ENCODE data around the gene ACBD6. TPM values are rescaled to one million over a fixed set of nuclear protein-coding genes. Genes with fewer than 3 reads are reported as not detected.
A peak's percentile ranks its signal among the peaks of the same experiment; 100 is the strongest.

The ACBD6 gene
- polyA plus RNA-seq, 4 donors: 68.1 to 85.1 (median 73.4) TPM

DNA sequence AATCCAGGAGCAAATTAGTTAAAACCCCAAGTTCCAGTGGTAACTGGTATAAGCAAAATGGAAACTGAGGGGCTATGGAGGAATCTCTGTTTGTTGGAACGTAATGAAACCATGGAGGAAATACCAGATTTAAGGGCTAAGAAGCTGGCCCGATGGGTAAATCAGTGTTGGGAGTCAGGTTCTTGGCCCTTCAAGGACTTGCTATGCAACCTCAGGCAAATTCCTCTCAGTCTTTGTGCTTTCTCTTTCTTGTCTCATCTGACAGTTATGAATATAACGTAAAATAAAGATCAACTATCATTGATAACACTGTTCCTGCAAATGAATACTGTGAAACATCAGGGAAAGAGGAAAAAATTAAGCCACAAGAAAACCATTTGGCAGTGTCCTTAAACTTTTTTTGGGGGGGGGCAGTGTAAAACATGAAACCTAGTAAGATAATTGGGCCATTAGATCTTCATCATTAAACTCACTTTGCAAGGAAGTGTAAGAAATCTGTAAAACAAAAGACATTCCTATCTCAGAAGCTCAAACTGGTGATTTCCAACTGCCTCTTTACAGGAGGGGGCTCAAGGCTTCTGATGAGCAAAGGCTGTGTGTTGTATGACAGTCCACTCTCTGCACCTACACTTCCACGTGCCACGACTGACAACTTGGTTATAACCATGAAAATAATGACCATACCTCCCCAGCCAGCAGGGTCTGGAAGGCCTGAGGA lies 224.7 kb downstream of the ACBD6 start:
- DNase-seq (ENCODE audit: low read depth in 4 of 4, low spot score in 2 of 4): no peak

DNA sequence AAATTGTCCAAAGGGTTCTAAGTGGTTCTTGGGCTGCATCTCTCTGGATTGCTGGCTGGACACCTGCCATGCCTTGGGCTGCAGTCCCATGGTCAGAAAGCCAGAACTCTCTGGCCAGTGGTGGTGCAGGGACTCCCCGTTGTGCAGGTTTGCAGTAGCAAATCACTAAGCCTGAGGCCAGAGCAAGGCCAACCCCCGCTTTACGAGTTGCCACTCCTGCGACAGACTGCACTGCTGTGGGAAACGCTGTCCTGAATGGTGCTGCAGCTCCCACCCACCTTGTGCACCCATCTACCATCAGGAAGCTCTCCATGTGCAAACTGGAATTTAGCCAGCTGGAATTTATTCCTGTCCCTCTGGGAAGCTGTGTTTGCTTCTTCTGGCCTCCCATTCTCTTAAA lies 226.7 kb downstream of the ACBD6 start:
- DNase-seq (ENCODE audit: low read depth in 4 of 4, low spot score in 2 of 4): no peak

DNA sequence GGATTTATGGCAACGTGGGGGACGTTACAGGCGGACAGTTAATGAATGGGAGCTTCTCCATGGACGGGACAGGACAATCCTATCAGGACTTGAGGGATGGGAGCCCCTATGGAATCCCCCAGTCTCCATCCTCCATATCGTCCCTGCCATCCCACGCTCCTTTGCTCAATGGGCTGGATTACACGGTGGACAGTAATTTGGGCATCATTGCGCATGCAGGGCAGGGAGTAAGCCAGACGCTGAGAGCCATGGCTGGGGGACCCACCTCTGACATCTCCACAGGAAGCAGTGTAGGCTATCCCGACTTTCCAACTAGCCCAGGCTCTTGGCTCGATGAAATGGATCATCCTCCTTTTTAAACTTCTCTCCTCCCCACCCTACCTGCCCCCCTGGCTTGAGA lies 228.2 kb downstream of the ACBD6 start:
- DNase-seq (ENCODE audit: low read depth in 4 of 4, low spot score in 2 of 4): no peak

DNA sequence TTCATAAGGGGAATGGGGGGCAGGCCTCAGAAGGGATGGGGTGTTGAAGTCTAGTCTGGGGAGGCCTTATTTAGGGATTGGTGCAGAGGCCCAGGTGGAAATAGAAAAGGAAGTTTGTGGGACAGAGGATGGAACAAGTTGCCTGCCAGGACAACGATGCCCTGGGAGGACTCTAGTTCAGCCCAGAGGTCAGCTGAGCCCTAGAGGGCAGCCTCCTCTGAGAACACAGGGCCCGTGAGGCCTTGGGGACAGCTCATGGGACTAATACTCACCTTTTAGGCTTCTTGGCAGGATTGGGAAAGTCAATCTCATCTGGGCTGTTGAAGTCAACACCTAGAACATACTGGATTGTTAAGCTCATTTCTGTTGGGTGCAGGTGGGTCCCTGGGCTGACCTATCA lies 229.3 kb downstream of the ACBD6 start:
- no peak for DNase-seq (ENCODE audit: low read depth in 4 of 4, low spot score in 2 of 4)

DNA sequence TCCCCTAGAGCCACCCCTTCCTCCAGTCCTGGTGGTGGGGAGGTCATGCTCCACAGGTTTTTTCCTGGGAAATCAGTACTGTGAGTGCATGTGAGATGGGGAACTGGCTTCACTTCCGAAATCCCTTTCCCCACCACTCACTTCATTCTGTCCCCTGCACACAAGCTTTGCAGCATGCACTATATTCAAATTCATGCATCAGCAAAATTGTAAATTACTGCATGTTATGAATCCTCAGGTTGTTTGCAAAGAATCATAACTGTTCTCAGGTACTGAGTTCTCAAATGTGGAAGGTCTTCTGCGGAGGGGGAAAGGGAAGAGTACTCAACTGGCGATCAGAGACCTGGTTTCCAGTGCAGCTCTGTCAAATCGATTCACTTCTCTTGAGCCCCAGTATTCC lies 230.0 kb downstream of the ACBD6 start:
- DNase-seq (ENCODE audit: low read depth in 4 of 4, low spot score in 2 of 4): no peak

DNA sequence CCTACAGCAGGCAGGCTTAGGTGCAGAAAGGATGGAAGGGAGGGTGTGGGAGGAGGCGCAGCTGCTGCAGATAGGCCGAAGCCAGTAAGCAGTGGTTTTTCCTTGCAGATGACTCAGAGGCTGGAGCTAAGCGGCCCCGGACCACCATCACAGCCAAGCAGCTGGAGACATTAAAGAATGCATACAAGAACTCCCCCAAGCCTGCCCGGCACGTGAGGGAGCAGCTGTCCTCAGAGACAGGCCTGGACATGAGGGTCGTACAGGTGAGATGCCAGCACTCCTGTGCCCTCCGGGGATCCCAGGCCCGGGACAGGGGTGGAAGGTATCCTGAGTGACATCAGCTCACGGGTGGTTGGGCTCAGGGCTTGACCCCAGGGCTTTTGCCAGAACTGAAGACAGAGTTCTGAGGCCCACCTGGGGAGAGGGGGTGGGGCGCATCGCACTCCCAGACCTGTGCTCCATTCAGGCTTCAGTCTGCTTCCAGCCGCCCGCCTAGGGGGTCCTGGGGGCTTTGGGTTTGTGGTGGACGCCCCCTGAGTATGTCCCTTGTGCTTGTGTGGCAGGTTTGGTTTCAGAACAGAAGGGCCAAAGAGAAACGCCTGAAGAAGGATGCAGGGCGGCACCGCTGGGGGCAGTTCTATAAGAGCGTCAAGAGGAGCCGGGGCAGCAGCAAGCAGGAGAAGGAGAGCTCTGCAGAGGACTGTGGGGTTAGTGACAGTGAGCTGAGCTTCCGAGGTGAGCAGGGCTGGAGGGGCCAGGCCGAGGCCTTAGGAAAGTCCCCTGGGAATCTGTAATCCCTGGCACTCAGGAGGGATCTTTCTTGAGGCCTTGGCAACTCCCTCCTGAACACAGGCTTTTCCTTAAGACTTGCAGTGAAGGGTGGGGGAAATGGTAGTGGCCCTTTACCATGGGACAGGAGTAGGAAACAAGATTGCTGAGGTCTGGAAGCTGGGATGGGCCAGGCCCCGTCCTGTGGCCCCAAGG lies 230.8 kb downstream of the ACBD6 start:
- peak in 1 of 4 donors; percentile 28 for DNase-seq (ENCODE audit: low read depth in 4 of 4, low spot score in 2 of 4)

DNA sequence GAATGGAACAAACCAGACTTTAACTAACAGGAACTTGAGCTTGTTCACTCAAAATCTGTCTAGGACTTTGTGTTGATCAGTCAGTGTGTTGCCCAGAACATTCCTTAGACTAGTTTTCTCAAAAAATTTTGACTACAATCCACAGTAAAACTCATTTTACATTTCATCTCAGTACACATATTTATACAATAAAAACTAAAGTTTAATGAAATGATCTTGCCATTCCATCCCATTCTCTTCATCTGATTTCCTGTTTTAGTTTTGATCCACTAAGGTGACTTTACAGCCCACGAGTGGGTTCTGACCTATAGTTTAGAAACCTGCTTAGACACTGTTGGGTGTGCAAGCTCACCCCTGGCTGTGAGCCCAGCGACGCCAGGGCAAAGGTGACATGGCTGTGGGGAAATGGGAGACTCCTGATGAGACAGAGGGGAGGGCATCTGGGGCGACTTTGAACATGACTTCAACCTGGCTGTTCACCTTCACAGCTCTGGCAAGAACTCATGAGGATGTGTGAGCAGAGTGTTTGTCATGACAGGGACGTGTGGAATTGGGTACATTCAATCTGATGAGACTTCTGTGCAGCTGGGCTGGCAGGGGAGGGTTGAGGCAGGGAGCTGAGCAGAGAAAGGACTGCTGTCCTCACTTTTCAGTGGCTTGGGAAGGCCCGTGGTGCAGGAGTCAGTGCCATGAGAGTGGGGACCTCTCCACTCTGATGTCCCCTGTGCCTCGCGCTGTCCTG lies 231.7 kb downstream of the ACBD6 start:
- no peak for DNase-seq (ENCODE audit: low read depth in 4 of 4, low spot score in 2 of 4)

DNA sequence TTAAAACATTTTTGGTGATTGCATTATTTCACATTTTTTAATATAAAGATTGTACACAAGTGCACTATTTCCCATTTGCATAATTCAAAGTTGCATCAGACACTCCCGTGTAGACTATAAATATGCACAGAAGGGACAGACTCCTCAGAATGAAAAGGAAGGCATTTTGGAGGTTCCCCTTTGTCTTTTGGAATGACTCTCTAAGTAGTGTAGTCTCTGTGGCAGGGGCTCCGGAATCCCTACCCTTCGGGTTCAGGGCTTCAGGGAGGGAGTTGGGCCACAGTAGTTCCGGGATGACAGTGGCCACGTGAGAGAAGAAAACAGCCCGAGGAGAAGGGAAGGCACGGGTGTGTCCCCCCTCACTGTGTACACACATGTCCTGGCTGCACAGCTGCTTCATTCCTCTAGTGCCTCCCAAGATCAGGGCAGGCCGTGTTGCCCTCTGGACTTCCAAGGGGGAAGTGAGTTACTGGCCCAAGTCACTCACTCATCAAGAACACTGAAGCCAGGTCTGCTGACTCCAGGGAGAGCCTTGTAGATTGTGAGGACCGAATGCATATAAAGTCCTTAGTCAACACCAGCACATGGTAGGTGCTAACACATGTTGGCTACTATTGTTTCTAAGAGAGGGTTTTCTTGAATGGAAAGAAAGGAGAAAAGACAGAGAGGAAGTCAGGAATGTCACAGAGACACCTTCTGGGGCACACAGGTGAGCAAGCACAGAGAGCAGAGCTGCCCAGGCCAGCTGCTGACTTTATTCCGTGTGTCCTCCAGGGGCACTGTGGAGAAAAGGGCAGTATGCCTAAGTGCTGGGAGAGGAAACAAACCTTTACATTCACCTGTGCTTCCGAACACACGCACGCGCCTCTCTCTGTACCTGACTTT lies 232.5 kb downstream of the ACBD6 start:
- no peak for DNase-seq (ENCODE audit: low read depth in 4 of 4, low spot score in 2 of 4)

DNA sequence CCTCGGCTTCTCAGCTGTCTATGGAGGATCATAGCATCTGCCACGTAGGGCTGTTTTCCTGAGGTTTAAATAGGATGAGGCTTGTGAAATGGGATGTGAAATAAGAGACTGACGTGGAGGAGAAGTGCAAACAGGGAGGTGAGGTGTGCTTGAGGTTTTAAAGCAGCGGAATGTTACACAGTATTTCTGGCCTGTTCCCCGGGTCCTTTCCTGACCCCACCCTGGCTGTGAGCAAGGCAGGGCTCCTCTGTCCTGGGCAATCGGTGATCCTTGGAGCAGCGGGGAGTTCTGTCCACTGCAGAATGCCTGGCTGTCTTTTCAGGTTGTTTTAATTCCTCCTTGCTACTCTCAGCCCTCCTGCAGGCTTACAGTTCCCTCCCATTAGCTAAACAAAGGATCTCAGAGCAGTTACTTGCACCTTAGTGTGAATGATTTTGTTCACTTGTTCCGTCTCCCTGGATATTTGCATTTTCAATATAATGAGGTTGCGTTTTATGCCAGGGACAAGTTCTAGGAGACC lies 233.8 kb downstream of the ACBD6 start:
- DNase-seq (ENCODE audit: low read depth in 4 of 4, low spot score in 2 of 4): no peak

DNA sequence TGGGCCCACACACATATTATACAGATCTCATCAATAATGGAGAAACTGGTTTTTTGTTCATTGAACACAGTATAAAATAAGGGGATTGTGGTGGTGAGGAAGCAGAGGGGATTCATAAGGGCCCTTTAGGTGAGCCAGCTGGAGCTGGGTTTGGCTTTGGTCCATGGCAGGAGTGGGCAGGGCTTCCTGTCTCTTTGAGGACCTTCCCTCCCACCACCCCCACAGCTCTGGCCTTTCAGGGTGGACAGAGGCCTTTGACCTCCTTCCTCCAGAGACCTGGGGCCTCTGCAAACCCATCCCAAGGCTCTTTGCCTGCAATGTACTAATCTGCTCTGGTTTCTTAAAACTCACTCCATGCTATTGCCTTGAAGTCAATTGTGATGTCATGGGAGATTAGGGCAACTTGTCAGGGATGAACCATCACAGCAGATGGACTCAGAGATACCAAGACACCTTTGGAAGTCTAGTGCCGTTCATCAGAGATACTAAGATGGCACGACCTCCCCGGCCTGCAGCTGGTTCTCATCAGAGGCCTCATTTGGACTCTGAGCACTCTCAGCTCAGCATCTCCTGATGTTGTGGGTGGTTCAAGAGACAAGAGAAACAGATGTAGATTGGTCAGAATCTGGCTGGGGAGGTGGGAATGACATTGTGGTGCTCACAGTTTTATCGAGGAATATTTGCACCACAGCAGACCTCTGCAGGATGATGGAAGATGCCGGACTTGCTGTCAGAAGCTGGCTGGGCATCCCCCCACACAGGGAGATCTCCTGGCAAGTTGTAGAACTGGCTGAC lies 234.4 kb downstream of the ACBD6 start:
- no peak for DNase-seq (ENCODE audit: low read depth in 4 of 4, low spot score in 2 of 4)

DNA sequence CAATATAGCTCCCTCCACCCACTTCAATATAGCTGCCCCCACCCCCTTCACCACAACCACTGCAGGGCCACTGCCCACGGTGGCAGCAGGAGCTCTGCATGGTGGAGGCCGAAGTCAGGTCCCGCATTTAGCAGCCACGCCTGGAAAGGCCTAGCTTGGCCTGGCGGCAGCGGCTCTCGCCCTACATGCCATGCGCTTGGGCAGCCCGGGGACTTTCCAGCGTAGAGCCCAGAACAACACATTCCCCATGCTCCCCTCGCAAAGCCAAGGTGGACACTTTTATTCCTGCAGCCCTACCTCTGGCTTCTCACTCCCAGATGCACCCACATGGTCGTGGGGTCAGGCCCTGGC lies 235.2 kb downstream of the ACBD6 start:
- DNase-seq (ENCODE audit: low read depth in 4 of 4, low spot score in 2 of 4): no peak

DNA sequence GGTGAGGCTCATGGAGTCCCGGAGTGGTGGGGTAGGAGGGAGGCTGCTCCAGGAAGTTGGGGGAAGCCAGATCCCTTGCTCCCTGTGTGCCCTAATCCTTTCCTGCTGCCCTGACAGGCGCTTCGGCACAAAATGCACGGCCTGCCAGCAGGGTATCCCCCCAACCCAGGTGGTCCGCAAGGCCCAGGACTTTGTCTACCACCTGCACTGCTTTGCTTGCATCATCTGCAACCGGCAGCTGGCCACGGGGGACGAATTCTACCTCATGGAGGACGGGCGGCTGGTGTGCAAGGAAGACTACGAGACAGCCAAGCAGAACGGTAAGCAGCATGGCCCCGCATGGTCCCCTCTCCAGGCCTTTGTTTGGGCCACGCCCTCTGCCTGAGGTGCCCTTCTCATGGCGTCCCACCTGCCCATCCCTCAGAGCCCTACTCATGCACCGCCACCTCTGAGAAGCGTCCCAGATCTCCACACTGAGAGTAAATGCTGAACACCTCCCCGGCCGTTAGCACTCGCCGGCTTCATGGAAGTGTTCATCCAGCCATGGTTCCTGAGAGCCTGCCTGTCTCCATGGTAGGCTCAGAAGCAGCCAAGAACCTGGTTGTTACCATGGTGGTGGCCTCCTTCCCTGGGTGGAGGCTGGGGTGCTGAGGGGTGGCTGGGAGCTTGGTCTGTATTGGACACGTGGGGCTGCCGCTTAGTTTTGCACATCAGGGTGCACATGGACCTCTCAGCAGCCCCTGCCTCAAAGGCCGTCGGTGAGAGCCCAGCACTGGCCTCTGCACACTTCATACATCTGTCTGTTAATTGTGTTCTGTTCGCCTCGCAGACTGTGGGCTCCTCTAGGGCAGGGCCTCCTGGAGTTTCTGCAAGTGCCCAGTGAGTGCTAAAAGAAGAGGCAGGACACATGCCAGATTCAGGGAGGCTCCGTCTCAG lies 235.8 kb downstream of the ACBD6 start:
- DNase-seq (ENCODE audit: low read depth in 4 of 4, low spot score in 2 of 4): no peak

DNA sequence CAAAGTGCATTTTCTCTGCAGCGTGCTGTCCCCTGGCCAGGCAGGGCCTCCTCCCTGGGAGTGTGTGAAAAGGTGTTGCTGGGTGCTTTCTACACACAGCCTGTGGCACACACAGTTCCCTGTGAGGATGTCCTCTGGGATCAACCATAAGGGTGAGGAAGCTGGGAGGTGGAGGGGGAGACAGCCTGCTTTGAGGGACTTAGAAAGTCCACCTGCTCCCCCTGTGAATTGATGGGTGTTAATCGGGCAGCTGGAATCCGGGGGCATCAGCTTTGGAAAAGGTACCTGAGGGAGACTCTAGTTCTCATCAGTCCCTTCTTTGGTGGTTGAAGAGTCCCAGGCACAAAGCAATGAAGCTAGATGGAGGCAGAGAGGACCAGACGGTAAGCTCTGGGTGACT lies 236.5 kb downstream of the ACBD6 start:
- no peak for DNase-seq (ENCODE audit: low read depth in 4 of 4, low spot score in 2 of 4)

DNA sequence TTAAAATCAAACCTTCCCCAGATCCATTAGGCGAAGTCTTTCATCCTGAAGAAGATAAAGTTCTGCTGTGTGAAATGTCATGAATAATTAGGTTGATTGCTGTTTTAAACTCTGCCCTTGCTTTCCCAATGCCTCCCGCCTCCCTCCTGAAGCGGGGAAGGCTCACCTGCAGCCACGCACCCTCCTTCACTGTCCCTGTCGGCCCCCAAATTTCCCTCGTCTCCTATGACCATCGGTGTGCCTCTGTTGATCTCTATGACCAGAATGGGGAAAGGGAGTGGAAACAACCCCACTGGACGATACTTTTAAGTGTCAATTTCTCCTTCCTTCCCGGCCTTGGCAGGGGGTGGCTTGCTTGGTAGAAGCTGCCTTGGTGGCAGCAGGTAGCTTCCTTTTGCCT lies 237.2 kb downstream of the ACBD6 start:
- DNase-seq (ENCODE audit: low read depth in 4 of 4, low spot score in 2 of 4): no peak

DNA sequence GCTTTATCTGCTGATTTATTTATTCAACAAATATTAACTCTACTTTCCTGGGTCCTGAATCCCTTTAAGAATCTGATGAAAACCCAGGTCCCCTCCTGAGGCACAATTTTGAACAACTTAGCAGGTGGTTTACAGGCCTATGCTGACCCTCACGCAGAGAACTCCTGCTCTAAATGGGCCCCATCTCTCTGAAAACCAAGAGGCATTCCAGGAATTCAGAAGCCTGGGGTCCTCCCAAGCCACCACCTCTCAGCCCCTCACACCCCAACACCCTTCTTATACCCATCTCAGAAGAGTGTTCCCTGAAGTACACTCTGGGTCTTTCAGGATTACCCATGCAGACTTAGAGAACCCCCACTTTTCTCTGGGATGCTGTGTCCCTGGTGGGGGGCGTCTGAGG lies 237.8 kb downstream of the ACBD6 start:
- DNase-seq (ENCODE audit: low read depth in 4 of 4, low spot score in 2 of 4): no peak

DNA sequence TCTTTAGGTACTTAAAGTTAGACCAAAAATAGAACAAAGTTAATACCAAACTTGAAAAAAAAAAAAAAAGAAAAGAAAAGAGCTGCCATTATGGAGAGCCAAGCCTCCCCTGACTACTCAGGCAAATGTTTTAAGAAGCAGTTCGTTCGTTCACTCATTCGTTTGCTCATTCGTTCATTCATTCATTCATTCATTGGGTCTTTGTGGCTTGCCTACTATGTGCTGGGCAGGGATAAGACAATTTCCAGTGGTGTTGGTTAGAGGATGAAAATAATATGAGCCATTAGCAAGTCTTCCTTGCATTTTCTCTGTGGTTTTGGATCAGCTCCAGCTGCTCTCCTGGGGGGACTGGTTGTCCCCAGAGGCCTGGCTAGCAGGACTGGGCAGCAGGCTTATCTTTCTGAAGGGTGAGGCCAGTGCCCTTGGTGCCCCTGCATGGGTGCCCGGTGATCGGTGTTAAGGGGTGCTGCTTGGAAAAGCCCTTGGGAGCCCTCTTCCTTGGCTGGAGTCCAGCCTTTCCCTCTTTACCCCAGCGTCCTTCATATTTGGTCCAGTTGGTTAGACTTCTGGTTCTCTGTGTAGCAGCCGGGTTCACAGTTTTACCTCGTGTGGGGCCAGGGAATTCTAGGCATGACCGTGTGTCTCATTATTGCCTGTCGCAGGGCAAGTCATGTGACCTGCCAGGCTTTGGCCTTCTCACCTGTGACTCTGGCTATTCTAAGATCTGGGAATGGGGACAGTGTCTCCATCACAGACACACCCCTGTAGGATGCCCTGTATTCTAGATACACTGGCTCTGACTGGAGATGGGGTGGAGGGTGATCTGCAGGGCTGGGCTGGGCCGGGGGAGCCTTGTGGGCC lies 239.5 kb downstream of the ACBD6 start:
- no peak for DNase-seq (ENCODE audit: low read depth in 4 of 4, low spot score in 2 of 4)

DNA sequence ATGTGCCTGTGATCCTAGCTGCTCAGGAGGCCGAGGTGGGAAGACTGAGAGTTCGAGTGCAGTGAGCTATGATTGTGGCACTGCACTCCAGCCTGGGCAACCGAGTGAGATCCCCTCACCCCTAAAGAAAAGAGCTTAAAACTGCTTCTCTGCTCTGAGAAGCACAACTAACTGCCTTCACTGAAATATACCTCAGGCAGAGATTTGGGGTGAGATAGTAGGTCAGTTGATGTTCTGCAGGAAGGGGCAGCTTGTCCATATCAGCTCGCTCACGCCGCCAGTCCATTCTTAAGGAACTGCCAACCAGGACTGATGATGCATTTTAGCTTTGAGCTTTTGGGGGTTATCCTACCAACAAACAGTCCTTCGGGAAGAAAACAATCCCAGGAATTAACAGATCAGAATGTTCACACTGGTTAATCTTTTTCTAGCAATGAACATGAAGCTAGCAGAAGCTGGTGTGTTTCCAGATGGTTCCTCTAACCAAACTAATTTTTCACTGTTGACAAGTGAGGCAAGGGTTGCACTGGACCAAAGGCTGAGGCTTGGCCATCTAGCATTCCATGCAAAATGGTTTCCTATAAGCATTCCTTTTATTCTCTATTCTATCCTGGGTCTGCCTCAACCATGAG lies 240.7 kb downstream of the ACBD6 start:
- DNase-seq (ENCODE audit: low read depth in 4 of 4, low spot score in 2 of 4): no peak

Measured in left renal cortex interstitium (tissue), 4 donors.